ENCODE results near the gene NOLC1. TPM values are rescaled to one million over a fixed set of nuclear protein-coding genes. Genes with fewer than 3 reads are reported as not detected.

The NOLC1 gene
- total and polyA plus RNA-seq, 2 of the 13 experiments (the other 11 are each of a cell fraction or from before 2014, with no cell fraction given): 50.6 to 81.0 TPM

DNA sequence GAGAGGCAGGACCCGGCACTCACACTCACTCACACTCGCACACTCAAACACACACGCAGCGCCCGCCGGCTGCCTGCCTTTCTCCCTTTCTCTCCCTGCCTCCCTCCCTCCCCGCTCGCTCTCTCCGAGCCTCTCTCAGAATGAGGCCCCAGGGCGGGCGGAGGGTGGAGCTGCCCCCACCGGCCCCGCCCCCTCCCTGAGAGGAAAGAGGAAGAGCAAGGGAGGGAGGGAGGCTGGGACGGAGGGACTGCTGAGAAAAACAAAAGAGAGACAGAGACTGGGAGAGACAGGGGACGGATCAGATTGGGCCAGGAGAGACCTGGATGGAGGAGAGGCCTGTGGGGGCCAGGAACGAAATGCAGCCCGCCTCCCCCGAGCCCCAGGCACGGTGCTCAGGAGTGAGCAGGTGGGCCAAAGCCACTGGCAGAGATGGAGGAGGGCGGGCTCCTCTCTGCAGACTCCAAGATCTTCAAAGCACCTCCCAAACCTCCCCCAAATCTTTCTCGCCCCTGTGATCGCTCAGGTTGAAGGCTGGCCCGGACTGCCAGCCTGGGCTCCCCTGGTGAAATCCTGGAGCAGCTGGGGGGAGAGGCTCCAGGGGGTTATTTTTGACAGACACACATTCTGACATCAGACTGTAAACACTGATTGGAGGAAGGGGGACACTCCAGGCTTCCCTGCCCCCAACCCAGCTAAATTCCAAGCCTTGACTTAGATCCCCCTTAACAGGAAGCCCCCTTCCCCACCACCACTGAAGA, 37.1 kb upstream of the NOLC1 start (continued):
- TF ChIP-seq, protein P1, sequence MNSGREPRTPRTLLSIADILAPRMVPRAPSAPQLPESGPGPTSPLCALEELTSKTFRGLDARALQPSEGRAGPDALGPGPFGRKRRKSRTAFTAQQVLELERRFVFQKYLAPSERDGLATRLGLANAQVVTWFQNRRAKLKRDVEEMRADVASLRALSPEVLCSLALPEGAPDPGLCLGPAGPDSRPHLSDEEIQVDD (CRISPR knock-in tag; IDR thresholded peaks at IDR 0.05; ENCODE audit: borderline replicate concordance): no peak
- TF ChIP-seq NCOA1 (CRISPR knock-in tag; IDR thresholded peaks at IDR 0.05): no peak
- TF ChIP-seq ZNF10 (CRISPR knock-in tag; IDR thresholded peaks at IDR 0.05; ENCODE audit: borderline replicate concordance, low read depth): no peak
- no peak for TF ChIP-seq ZNF577 (CRISPR knock-in tag; IDR thresholded peaks at IDR 0.05; ENCODE audit: borderline replicate concordance, low read depth)
- no peak for TF ChIP-seq TBX2 (CRISPR knock-in tag; IDR thresholded peaks at IDR 0.05; ENCODE audit: borderline replicate concordance)
- TF ChIP-seq RBM39 (IDR thresholded peaks at IDR 0.05; ENCODE audit: low read depth, low read length, poor library complexity, severe bottlenecking): peak; percentile 25
- TF ChIP-seq PITX1 (CRISPR knock-in tag; IDR thresholded peaks at IDR 0.05): 0 out of 2 replicates have a peak, but pooled peaks have one; percentile 11
- peak; percentile 34; the same call in 1 of the 2 replicates for TF ChIP-seq ZMYM3 (CRISPR knock-in tag; IDR thresholded peaks at IDR 0.05)
- TF ChIP-seq REL (CRISPR knock-in tag; conservative IDR thresholded peaks at IDR 0.05): no peak
- TF ChIP-seq, protein P2, sequence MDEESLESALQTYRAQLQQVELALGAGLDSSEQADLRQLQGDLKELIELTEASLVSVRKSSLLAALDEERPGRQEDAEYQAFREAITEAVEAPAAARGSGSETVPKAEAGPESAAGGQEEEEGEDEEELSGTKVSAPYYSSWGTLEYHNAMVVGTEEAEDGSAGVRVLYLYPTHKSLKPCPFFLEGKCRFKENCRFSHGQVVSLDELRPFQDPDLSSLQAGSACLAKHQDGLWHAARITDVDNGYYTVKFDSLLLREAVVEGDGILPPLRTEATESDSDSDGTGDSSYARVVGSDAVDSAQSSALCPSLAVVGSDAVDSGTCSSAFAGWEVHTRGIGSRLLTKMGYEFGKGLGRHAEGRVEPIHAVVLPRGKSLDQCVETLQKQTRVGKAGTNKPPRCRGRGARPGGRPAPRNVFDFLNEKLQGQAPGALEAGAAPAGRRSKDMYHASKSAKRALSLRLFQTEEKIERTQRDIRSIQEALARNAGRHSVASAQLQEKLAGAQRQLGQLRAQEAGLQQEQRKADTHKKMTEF (CRISPR knock-in tag; IDR thresholded peaks at IDR 0.05): peak; percentile 49; the same call in 1 of the 2 replicates
- TF ChIP-seq STAT5B (CRISPR knock-in tag; IDR thresholded peaks at IDR 0.05): peak; percentile 45; the same call in 1 of the 2 replicates
- no peak for TF ChIP-seq JUND (CRISPR knock-in tag; IDR thresholded peaks at IDR 0.05)
- TF ChIP-seq, protein P3, sequence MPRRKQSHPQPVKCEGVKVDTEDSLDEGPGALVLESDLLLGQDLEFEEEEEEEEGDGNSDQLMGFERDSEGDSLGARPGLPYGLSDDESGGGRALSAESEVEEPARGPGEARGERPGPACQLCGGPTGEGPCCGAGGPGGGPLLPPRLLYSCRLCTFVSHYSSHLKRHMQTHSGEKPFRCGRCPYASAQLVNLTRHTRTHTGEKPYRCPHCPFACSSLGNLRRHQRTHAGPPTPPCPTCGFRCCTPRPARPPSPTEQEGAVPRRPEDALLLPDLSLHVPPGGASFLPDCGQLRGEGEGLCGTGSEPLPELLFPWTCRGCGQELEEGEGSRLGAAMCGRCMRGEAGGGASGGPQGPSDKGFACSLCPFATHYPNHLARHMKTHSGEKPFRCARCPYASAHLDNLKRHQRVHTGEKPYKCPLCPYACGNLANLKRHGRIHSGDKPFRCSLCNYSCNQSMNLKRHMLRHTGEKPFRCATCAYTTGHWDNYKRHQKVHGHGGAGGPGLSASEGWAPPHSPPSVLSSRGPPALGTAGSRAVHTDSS (CRISPR knock-in tag; conservative IDR thresholded peaks at IDR 0.05): no peak
- no peak for TF ChIP-seq ZNF468 (CRISPR knock-in tag; IDR thresholded peaks at IDR 0.05)
- TF ChIP-seq RBAK (CRISPR knock-in tag; IDR thresholded peaks at IDR 0.05): no peak
- TF ChIP-seq IKZF1 (IDR thresholded peaks at IDR 0.05): no peak
- TF ChIP-seq, protein P4, sequence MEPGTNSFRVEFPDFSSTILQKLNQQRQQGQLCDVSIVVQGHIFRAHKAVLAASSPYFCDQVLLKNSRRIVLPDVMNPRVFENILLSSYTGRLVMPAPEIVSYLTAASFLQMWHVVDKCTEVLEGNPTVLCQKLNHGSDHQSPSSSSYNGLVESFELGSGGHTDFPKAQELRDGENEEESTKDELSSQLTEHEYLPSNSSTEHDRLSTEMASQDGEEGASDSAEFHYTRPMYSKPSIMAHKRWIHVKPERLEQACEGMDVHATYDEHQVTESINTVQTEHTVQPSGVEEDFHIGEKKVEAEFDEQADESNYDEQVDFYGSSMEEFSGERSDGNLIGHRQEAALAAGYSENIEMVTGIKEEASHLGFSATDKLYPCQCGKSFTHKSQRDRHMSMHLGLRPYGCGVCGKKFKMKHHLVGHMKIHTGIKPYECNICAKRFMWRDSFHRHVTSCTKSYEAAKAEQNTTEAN (CRISPR knock-in tag; conservative IDR thresholded peaks at IDR 0.05): peak; percentile 89
- peak; percentile 69 for TF ChIP-seq U2AF1 (optimal IDR thresholded peaks at IDR 0.05; ENCODE audit: low read depth, low read length)
- TF ChIP-seq ZFP36 (IDR thresholded peaks at IDR 0.05; ENCODE audit: borderline replicate concordance, low read depth, low read length, partially characterized antibody): no peak
- TF ChIP-seq FOXP1 (IDR thresholded peaks at IDR 0.05): no peak
- no peak for TF ChIP-seq FOXP1 (CRISPR knock-in tag; IDR thresholded peaks at IDR 0.05)
- no peak for TF ChIP-seq ZNF256 (CRISPR knock-in tag; conservative IDR thresholded peaks at IDR 0.05)
- TF ChIP-seq ONECUT2 (CRISPR knock-in tag; IDR thresholded peaks at IDR 0.05): no peak
- TF ChIP-seq ZNF431 (CRISPR knock-in tag; IDR thresholded peaks at IDR 0.05; ENCODE audit: borderline replicate concordance, low read depth): no peak
- TF ChIP-seq, protein P5, sequence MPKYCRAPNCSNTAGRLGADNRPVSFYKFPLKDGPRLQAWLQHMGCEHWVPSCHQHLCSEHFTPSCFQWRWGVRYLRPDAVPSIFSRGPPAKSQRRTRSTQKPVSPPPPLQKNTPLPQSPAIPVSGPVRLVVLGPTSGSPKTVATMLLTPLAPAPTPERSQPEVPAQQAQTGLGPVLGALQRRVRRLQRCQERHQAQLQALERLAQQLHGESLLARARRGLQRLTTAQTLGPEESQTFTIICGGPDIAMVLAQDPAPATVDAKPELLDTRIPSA (CRISPR knock-in tag; IDR thresholded peaks at IDR 0.05; ENCODE audit: borderline replicate concordance): no peak
- no peak for TF ChIP-seq CENPX (CRISPR knock-in tag; IDR thresholded peaks at IDR 0.05)

Data from HepG2 (cell line).